ENCODE data around the gene RGCC.

DNA sequence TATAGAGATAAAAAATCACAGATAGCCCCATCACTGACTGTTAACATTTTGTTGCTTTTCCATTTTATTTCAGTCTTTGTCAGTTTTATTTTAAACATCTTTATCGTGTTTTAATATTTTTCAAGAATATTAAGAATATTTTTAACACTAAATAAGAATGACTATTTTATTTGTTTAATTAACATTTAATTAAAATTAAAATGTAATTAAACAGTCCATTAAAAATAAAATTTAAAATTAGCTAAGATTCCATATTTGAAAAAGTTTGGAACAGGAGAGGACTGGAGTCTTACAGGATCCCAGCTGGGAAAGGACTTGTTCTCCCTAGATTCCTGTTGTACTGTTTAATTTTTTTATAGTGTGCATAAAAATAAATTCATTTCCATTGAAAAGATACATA is 54.5 kb downstream of the RGCC start:
- TF ChIP-seq, protein P1, sequence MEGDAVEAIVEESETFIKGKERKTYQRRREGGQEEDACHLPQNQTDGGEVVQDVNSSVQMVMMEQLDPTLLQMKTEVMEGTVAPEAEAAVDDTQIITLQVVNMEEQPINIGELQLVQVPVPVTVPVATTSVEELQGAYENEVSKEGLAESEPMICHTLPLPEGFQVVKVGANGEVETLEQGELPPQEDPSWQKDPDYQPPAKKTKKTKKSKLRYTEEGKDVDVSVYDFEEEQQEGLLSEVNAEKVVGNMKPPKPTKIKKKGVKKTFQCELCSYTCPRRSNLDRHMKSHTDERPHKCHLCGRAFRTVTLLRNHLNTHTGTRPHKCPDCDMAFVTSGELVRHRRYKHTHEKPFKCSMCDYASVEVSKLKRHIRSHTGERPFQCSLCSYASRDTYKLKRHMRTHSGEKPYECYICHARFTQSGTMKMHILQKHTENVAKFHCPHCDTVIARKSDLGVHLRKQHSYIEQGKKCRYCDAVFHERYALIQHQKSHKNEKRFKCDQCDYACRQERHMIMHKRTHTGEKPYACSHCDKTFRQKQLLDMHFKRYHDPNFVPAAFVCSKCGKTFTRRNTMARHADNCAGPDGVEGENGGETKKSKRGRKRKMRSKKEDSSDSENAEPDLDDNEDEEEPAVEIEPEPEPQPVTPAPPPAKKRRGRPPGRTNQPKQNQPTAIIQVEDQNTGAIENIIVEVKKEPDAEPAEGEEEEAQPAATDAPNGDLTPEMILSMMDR (IDR thresholded peaks at IDR 0.05; ENCODE audit: low read length) = no peak
- no peak for TF ChIP-seq EZH2 (optimal IDR thresholded peaks at IDR 0.05; ENCODE audit: low read depth, low read length)

Measured in MM.1S (cell line).